K562 (cell line): ENCODE data around the gene INSM1. TPM values are rescaled to one million over a fixed set of nuclear protein-coding genes. Genes with fewer than 3 reads are reported as not detected.
A peak's percentile ranks its signal among the peaks of the same experiment; 100 is the strongest.

Source experiments
- ATAC-seq: fragments of 200-7000 bp; cut with Tn5 transposase; 3 replicates; pipeline ENCODE4 v1.9.1; 2020; ENCODE audit warnings: moderate library complexity
- BruUV-seq: library from RNA; stranded (reverse); fragments of 400-500 nt; replicated peaks from 2 replicates; lab custom pipeline; 2021; lab: Mats Ljungman, UMichigan
- CTCF ChIA-PET: fragments of 300-600 bp; formaldehyde crosslinking; extraction: SDS; loops from one replicate; lab custom pipeline; 2021; ENCODE audit warnings: low intra/inter-chr PET ratio; lab: Yijun Ruan, JAX
- POLR2A ChIA-PET: fragments of 300-600, 350-650 bp; sonication (Branson Sonifier 250); formaldehyde crosslinking; extraction: SDS; loops from one replicate; lab custom pipeline; 2021; ENCODE audit warnings: antibody characterized with exemption, inconsistent platforms; lab: Yijun Ruan, JAX
- DNase-seq, 4 experiments: peaks; one replicate each; pipeline versions ENCODE4 v3.0.0 to v3.0.0-alpha.2; 2011 to 2018; ENCODE audit warnings: low spot score in 3 of 4, mixed read lengths in 3 of 4; ENCODE audit errors: extremely low read depth in 1 of 4
- FAIRE-seq: peaks from 2 replicates; lab custom pipeline; 2011; peaks lifted over from hg19 to GRCh38; lab: Jason Lieb, UNC
- H2AFZ ChIP-seq: 2 replicates; pipeline ENCODE4 v1.6.0; 2011; ENCODE audit warnings: low read depth, low read length, control low read depth, inconsistent platforms
- H3K27ac ChIP-seq: fragments of 200-600 bp; 3 replicates; pipeline ENCODE4 v1.8.0; 2011; ENCODE audit warnings: low read depth, mild to moderate bottlenecking, control low read depth, inconsistent platforms, low read length, moderate library complexity, mixed read lengths; ENCODE audit errors: extremely low read depth
- H3K27me3 ChIP-seq, 2 experiments: fragments of 300-600 bp in 1 of 2; 2 replicates in 1 of 2; 3 replicates in 1 of 2; pipeline versions ENCODE4 v1.6.0 to v1.8.0; 2011; ENCODE audit warnings: inconsistent platforms in 2 of 2, low read length in 2 of 2, mild to moderate bottlenecking in 1 of 2, mixed read lengths in 1 of 2, moderate library complexity in 1 of 2; ENCODE audit not compliant: control insufficient read depth in 2 of 2, insufficient read depth in 2 of 2
- H3K36me3 ChIP-seq: fragments of 300-600 bp; 3 replicates; pipeline ENCODE4 v1.8.0; 2011; ENCODE audit warnings: mild to moderate bottlenecking, low read length, inconsistent platforms; ENCODE audit not compliant: control insufficient read depth, insufficient read depth
- H3K4me1 ChIP-seq, 2 experiments: fragments of 200-600 bp in 1 of 2; replicated peaks in 1 of 2; 2 replicates in 1 of 2; 3 replicates in 1 of 2; pipeline versions ENCODE4 v1.5.1 to v1.8.0; 2011; ENCODE audit warnings: inconsistent platforms in 2 of 2, low read length in 2 of 2, mild to moderate bottlenecking in 1 of 2, mixed read lengths in 1 of 2, moderate library complexity in 1 of 2; ENCODE audit not compliant: control insufficient read depth in 2 of 2, insufficient read depth in 2 of 2
- H3K4me2 ChIP-seq: 2 replicates; pipeline ENCODE4 v1.6.1; 2011; ENCODE audit warnings: low read length, control low read depth, inconsistent platforms, mixed read lengths; ENCODE audit not compliant: insufficient read depth
- H3K4me3 ChIP-seq: fragments of 200-600 bp; sonication (generic), shearing (Covaris generic); 2 replicates; pipeline ENCODE4 v1.5.1; 2016; ENCODE audit warnings: control low read depth, inconsistent platforms
- H3K79me2 ChIP-seq: fragments of 200-600 bp; 3 replicates; pipeline ENCODE4 v1.8.0; 2011; ENCODE audit warnings: low read length, inconsistent platforms; ENCODE audit not compliant: control insufficient read depth, insufficient read depth
- H3K9ac ChIP-seq, 2 experiments: 2 replicates each; pipeline versions ENCODE4 v1.6.0 to v1.6.1; 2011; ENCODE audit warnings: low read depth in 2 of 2, low read length in 2 of 2, control low read depth in 1 of 2, inconsistent platforms in 1 of 2, mild to moderate bottlenecking in 1 of 2, mixed read lengths in 1 of 2; ENCODE audit not compliant: insufficient read depth in 1 of 2
- H3K9me1 ChIP-seq: one replicate; pipeline ENCODE4 v1.6.0; 2011; ENCODE audit warnings: inconsistent platforms, mild to moderate bottlenecking, low read length, moderate library complexity; ENCODE audit not compliant: control insufficient read depth, insufficient read depth
- H3K9me3 ChIP-seq: replicated peaks from 2 replicates; pipeline ENCODE4 v1.5.1; 2011; ENCODE audit warnings: low read depth, low read length, inconsistent platforms; ENCODE audit not compliant: control insufficient read depth, insufficient read depth
- H4K20me1 ChIP-seq: replicated peaks from 2 replicates; pipeline ENCODE4 v1.6.1; 2011; ENCODE audit warnings: low read length, inconsistent platforms, mixed read lengths; ENCODE audit not compliant: control insufficient read depth, insufficient read depth
- CHD7 ChIP-seq: fragments of 200-600 bp; sonication (generic); IDR thresholded peaks from one replicate; pipeline ENCODE4 v1.6.1; 2012; ENCODE audit warnings: mild to moderate bottlenecking, low read depth, low read length, inconsistent platforms
- ETS1 ChIP-seq: conservative IDR thresholded peaks from 2 replicates; pipeline ENCODE4 v1.6.1; 2011; ENCODE audit warnings: low read depth, mild to moderate bottlenecking, low read length; ENCODE audit not compliant: control insufficient read depth
- FOXM1 ChIP-seq, 2 experiments: fragments of 450-650 bp in 1 of 2; sonication (generic) in 1 of 2; formaldehyde crosslinking in 1 of 2; IDR thresholded peaks; 2 replicates each; pipeline versions ENCODE4 v1.6.1 to v1.9.0; 2017 to 2022; ENCODE audit warnings: low read depth in 2 of 2, mild to moderate bottlenecking in 2 of 2, missing genetic modification reagents in 1 of 2, moderate library complexity in 1 of 2
- KLF16 ChIP-seq: IDR thresholded peaks from 2 replicates; pipeline ENCODE4 v1.6.1; 2016; ENCODE audit warnings: antibody characterized with exemption
- TEAD4 ChIP-seq, 2 experiments: sonication (generic) in 1 of 2; formaldehyde crosslinking in 1 of 2; IDR thresholded peaks; 2 replicates each; pipeline versions ENCODE4 v1.6.1 to v1.8.0; 2012 to 2022; ENCODE audit warnings: borderline replicate concordance in 1 of 2, inconsistent platforms in 1 of 2, low read length in 1 of 2, mild to moderate bottlenecking in 1 of 2, missing genetic modification reagents in 1 of 2
- ZNF140 ChIP-seq: fragments of 250-450 bp; sonication (Bioruptor Pico); IDR thresholded peaks from 2 replicates; pipeline ENCODE4 v1.8.0; 2021; ENCODE audit warnings: moderate library complexity, mild to moderate bottlenecking, inconsistent platforms
- WGBS: fragments of 100-300 bp; shearing (Covaris generic); methylation state at CpG from one replicate; pipeline ENCODE4 v1.1.6; 2016; ENCODE audit warnings: low coverage, mixed read lengths; ENCODE audit not compliant: insufficient coverage; ENCODE audit errors: missing lambda C conversion rate; 5-methylcytosine and 5-hydroxymethylcytosine counted together
- in situ Hi-C: fragments of 300-500 bp; cut with MboI; formaldehyde crosslinking; loops from 4 replicates; pipeline ENCODE4 v1.15.0; 2018; ENCODE audit warnings: inconsistent platforms, mixed read lengths
- intact Hi-C: fragments of 100-400 bp; cut with micrococcal nuclease; formaldehyde crosslinking; loops from 2 replicates; pipeline ENCODE4 v1.14.2; 2022
- polyA plus RNA-seq, 8 experiments: library from polyadenylated mRNA; depleted of rRNA in 4 of 8; stranded (reverse) in 5 of 8; unstranded in 3 of 8; fragments of >200 nt; fragmentation: Nextera tagmentation in 2 of 8; fragmentation: Illumina TruSeq in 1 of 8; extraction: Ambion mirVana in 2 of 8; extraction: Trizol in 1 of 8; gene quantifications; 2 replicates each; pipeline versions ENCODE4 v1.2.1 to v1.2.3, GENCODE V29; 2011 to 2014; ENCODE audit warnings: inconsistent platforms in 1 of 8, missing spikeins in 1 of 8
- total RNA-seq, 7 experiments: library from RNA; depleted of rRNA in 6 of 7; stranded (reverse); fragments of >200 nt in 6 of 7; fragmentation: Illumina TruSeq in 2 of 7; extraction: Trizol in 2 of 7; gene quantifications; 2 replicates each; pipeline versions ENCODE4 v1.2.1 to v1.2.3, GENCODE V29; 2011 to 2021; ENCODE audit warnings: low replicate concordance in 1 of 7

The INSM1 gene
- total and polyA plus RNA-seq, 9 of the 15 experiments (the other 6 are each of a cell fraction or from before 2014, with no cell fraction given): not detected

- no TSS peak for BruUV-seq
- H3K4me3 ChIP-seq: no peak overlapping the region
- H3K27ac ChIP-seq: no peak overlapping the region
- H2AFZ ChIP-seq: no peak overlapping the region
- DNase-seq (peak in 2 of 4 experiments; percentile 12 to 15), ATAC-seq (no peak), FAIRE-seq (no peak)
- POLR2A ChIA-PET: no interaction called here
- in situ Hi-C loops: no loop called here
- H3K9me1 ChIP-seq: no peaks in the 10 kb centered on the region
- H3K9me3 ChIP-seq: no peaks in the 10 kb centered on the region
- H3K79me2 ChIP-seq: no peaks in the 10 kb centered on the region
- CTCF ChIA-PET: no interaction called here
- no peaks in the 10 kb centered on the region for H3K36me3 ChIP-seq
- WGBS: 11% methylated on average over 13 of the region's 18 CpGs
- intact Hi-C loops: no loop called here
- H3K4me2 ChIP-seq: no peak overlapping the region
- H4K20me1 ChIP-seq: no peaks in the 10 kb centered on the region
- no peak overlapping the region for H3K9ac ChIP-seq
- peaks cover 0 to 16% of the 10 kb centered on the region in 2 experiments; a peak in 2 of 5 replicates for H3K27me3 ChIP-seq
- no peaks in the 10 kb centered on the region; a peak in 1 of 5 replicates for H3K4me1 ChIP-seq
- no peak for TF ChIP-seq FOXM1 (IDR thresholded peaks at IDR 0.05; ENCODE audit: low read depth)
- no peak for TF ChIP-seq FOXM1 (CRISPR knock-in tag; IDR thresholded peaks at IDR 0.05; ENCODE audit: low read depth)
- no peak for TF ChIP-seq TEAD4 (IDR thresholded peaks at IDR 0.05; ENCODE audit: low read length)
- TF ChIP-seq TEAD4 (CRISPR knock-in tag; IDR thresholded peaks at IDR 0.05; ENCODE audit: borderline replicate concordance): no peak
- no peak for TF ChIP-seq KLF16
- no peak for TF ChIP-seq ETS1
- no peak for TF ChIP-seq CHD7
- no peak for TF ChIP-seq ZNF140
These were observed 2.3 kb upstream of the INSM1 start for GRCh38 chr20:20365480-20366161.
